PFSK-1 (cell line): Measurements from ENCODE around the gene TUBA1B.

Source experiments
- FOXP2 ChIP-seq: optimal IDR thresholded peaks from 2 replicates; pipeline ENCODE3; 2011; ENCODE audit warnings: borderline replicate concordance, control low read depth, inconsistent platforms; ENCODE audit not compliant: insufficient read depth; ENCODE audit errors: extremely low read length, extremely low read depth
- POLR2AphosphoS5 ChIP-seq: IDR thresholded peaks from 2 replicates; pipeline ENCODE4 v1.6.1; 2012; ENCODE audit warnings: low read depth, mild to moderate bottlenecking, control low read depth, low read length, moderate library complexity
- SIN3A ChIP-seq: IDR thresholded peaks from 2 replicates; pipeline ENCODE4 v1.6.1; 2012; ENCODE audit warnings: mild to moderate bottlenecking, low read length, moderate library complexity, borderline replicate concordance; ENCODE audit not compliant: insufficient read depth
- TAF1 ChIP-seq: IDR thresholded peaks from 2 replicates; pipeline ENCODE4 v1.6.1; 2012; ENCODE audit warnings: low read length, control low read depth, borderline replicate concordance; ENCODE audit not compliant: insufficient read depth
- TF ChIP-seq, protein P1 (sequence below), 2 experiments: IDR thresholded peaks; 2 replicates each; pipeline versions ENCODE4 v1.6.1 to v1.8.0; 2011 to 2012; ENCODE audit warnings: low read depth in 2 of 2, low read length in 2 of 2, control low read depth in 1 of 2, inconsistent platforms in 1 of 2, mild to moderate bottlenecking in 1 of 2, moderate library complexity in 1 of 2; ENCODE audit not compliant: insufficient read depth in 1 of 2

Gene TUBA1B

DNA sequence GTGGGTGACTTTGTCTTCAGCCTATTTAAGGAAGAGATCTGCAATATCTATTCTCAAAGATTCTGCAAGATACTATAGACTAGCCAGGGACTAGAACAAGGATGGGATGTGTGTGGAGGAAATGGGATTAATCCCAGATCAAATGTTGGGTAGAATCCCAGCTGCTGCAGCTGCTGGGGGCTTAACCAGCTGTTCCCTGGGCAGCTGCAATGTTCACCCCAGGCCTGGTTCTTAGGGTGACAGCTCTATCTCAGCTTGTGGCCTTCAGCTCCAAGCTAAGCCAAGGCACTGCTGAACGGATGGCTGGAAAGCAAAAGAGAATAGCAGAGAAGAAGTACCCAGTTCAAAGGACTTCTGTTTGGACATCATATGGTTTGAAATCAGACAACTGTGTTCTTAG lies 51.4 kb downstream of the TUBA1B start:
- TF ChIP-seq TAF1 (no peak), SIN3A (no peak), FOXP2 (no peak), POLR2AphosphoS5 (no peak)
- TF ChIP-seq, protein P1, sequence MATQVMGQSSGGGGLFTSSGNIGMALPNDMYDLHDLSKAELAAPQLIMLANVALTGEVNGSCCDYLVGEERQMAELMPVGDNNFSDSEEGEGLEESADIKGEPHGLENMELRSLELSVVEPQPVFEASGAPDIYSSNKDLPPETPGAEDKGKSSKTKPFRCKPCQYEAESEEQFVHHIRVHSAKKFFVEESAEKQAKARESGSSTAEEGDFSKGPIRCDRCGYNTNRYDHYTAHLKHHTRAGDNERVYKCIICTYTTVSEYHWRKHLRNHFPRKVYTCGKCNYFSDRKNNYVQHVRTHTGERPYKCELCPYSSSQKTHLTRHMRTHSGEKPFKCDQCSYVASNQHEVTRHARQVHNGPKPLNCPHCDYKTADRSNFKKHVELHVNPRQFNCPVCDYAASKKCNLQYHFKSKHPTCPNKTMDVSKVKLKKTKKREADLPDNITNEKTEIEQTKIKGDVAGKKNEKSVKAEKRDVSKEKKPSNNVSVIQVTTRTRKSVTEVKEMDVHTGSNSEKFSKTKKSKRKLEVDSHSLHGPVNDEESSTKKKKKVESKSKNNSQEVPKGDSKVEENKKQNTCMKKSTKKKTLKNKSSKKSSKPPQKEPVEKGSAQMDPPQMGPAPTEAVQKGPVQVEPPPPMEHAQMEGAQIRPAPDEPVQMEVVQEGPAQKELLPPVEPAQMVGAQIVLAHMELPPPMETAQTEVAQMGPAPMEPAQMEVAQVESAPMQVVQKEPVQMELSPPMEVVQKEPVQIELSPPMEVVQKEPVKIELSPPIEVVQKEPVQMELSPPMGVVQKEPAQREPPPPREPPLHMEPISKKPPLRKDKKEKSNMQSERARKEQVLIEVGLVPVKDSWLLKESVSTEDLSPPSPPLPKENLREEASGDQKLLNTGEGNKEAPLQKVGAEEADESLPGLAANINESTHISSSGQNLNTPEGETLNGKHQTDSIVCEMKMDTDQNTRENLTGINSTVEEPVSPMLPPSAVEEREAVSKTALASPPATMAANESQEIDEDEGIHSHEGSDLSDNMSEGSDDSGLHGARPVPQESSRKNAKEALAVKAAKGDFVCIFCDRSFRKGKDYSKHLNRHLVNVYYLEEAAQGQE (IDR thresholded peaks at IDR 0.05; ENCODE audit: insufficient read depth in 1 of 2, low read depth in 2 of 2, low read length in 2 of 2), result no peak
